Measurements from ENCODE around the gene MS4A4E.
A peak's percentile ranks its signal among the peaks of the same experiment; 100 is the strongest.
"Not testable (repeated sequence)": the region's sequence is repeated elsewhere in the genome, so short reads cannot be mapped to it uniquely, and the experiment has no call there.

Gene MS4A4E

GRCh38 chr11:60221181-60221580 lies 21.8 kb downstream of the MS4A4E start:
- no peak for DNase-seq (ENCODE audit: low read depth)

- DNase-seq (ENCODE audit: low read depth) = no peak
Observed at GRCh38 chr11:60214386-60214785, 28.6 kb downstream of the MS4A4E start.

DNA sequence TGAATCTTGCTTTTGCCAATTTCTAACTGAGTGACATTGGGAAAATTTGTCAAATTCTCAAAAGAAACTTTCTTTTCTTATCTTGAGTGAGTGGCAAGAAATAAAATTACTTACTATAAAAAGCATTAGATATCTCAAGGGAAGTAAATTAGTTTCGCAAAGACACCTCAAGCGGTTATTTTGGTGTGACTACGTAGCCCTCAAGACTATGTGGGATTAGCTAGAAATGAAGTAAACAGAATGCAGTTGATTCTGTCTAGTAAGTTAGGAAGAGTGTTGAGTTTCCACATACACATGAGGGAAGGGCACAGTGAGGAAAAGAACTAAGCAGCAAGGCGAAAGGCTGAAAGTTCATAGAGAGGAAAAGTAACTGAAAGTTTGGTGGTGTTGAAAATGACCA lies 31.7 kb downstream of the MS4A4E start:
- no peak for DNase-seq (ENCODE audit: low read depth)

DNA sequence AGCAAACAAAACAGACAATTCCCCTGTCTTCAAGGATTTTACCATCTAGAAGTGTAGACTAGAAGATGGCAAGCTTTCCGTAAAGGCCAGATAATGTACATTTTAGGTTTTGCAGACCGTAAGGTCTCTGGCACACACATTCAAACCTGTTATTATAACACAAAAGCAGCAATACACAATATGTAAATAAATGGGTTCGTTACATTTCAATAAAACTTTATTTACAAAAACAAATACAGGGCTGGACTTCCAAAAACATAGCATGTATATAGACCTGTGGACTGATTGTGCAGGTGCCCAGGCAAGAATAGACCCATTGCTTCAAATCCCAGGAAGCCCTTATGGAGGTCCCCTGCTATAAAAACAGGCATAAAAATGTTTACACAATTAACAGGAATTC lies 33.0 kb downstream of the MS4A4E start:
- no peak for DNase-seq (ENCODE audit: low read depth)

GRCh38 chr11:60208951-60209350 lies 34.0 kb downstream of the MS4A4E start:
- no peak for DNase-seq (ENCODE audit: low read depth)

GRCh38 chr11:60208146-60208895 lies 34.6 kb downstream of the MS4A4E start:
- no peak for DNase-seq (ENCODE audit: low read depth)

- DNase-seq (ENCODE audit: low read depth) = no peak
Observed at GRCh38 chr11:60206616-60207015, 36.3 kb downstream of the MS4A4E start.

- DNase-seq (ENCODE audit: low read depth) = no peak
Observed at GRCh38 chr11:60204922-60205321, 38.0 kb downstream of the MS4A4E start.

GRCh38 chr11:60201334-60201733 lies 41.6 kb downstream of the MS4A4E start:
- not testable (repeated sequence) for DNase-seq (ENCODE audit: low read depth)

DNA sequence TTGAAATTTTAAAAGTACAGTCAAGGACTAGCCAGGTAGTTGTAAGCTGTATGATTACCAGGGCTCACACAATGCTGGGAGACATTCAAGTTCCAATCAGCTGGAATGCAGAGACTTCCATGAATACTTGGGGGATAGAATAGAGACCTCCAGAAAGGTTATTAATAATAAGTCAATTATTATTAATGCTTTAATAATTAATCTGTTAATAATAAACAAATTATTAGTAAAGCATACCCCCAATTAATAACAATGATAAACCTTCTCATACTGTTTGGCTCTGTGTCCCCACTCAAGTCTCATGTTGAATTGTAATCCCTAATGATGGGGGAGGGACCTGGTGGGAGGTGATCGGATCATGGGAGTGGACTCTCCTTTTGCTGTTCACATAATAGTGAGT lies 45.5 kb downstream of the MS4A4E start:
- no peak for DNase-seq (ENCODE audit: low read depth)

DNA sequence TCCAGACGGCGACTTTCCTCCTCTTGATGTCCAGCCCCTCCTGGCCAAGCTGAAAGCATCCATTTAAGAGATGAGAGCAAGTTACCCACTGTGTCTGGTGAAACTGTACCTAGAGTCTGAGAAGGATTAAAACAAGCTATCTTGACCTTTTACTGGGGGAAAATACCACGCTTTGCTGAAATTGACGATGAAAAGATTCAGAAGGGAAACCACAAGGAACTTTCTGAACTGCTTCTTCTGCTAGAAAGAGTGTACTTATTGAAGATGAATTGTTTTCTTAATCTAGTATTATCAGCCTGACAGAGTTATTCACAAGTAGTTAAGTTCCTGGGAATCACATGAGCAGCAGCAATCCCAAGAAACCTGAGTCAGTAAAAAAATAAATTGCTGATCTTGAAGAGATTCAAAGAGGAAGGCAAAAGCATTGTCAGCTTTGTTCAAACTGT lies 47.0 kb downstream of the MS4A4E start:
- DNase-seq (ENCODE audit: low read depth) = no peak

- DNase-seq (ENCODE audit: low read depth) = no peak
Observed at GRCh38 chr11:60194511-60194910, 48.4 kb downstream of the MS4A4E start.

GRCh38 chr11:60193687-60194433 lies 49.1 kb downstream of the MS4A4E start:
- DNase-seq (ENCODE audit: low read depth) = peak; percentile 45

- not testable (repeated sequence) for DNase-seq (ENCODE audit: low read depth)
Observed at GRCh38 chr11:60192564-60192963, 50.4 kb downstream of the MS4A4E start.

- not testable (repeated sequence) for DNase-seq (ENCODE audit: low read depth)
Observed at GRCh38 chr11:60188481-60188880, 54.5 kb downstream of the MS4A4E start.

- not testable (repeated sequence) for DNase-seq (ENCODE audit: low read depth)
Observed at GRCh38 chr11:60186128-60186527, 56.8 kb downstream of the MS4A4E start.

GRCh38 chr11:60185512-60185827 lies 57.5 kb downstream of the MS4A4E start:
- DNase-seq (ENCODE audit: low read depth) = not testable (repeated sequence)

DNA sequence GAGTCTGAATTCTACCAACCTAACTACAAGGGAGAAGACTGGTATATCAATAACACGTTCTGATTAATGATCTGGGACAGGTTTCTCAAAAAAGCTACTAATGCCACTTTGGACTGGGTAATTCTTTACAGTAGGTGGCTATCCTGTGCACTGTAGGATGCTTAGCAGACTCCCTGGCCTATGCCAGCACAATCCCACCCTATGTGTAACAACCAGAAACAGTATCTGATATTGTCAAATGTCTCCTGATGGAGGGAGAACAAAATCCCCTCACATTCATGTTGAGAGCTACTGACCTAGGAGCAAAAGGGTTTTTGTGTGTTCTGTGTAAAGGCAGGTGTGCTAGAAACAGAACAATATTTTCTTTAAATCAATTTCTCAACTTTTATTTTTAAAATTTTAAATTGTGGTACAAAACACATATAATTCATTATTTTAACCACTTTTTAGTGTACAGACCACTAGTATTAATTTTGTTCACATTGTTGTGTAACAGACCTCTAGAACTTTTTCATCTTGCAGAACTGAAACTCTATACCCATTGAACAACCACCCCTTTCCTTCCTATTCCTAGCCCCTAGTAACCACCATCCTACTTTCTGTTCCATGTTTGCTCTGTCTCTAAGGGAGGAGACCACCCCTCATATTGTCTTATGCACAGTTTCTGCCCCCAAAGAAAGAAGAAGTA lies 58.0 kb downstream of the MS4A4E start:
- DNase-seq (ENCODE audit: low read depth) = no peak

- no peak for DNase-seq (ENCODE audit: low read depth)
Observed at GRCh38 chr11:60183591-60184205, 59.2 kb downstream of the MS4A4E start.

DNA sequence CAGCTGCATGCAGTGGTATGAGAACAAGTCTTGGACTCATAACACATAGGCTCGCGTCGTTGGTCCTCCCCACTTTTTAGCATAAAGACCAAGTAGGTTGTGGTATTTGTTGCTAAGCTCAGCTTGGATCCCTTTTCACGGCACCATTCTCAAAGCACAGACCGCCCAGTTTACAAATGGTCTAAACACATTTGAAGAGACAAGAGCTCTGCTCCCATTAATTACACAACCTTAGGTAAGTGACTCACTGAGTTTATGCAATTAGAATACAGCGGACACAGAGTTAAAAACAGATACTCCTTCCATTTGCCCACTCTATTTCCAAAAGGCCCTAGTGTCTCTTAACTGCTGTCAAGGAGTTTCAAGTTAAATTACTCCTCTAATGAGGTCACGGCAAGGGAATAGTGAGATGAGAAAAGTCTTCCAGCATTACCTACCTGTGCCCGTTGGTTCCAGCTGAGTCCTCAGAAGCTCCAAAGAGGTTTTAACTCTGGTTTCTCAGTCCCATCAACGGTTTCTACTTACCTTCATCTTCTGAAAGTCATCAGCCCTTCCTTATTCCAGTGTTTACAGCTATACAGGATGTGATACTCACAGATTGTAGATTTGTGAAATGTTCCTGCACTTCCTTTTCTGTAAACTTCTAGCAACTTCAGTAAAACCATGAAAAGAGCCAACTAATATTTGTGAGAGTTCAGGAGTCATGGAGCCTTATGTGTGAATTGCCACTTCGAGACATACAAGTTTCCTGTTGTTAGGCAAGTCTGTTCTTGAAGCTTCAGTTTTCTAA lies 60.2 kb downstream of the MS4A4E start, which contains the start of gene MS4A6A:
TSS of gene MS4A6A (minus strand) at position 543 of the 790 bp plus-strand sequence. CDS start 1,356 bp downstream, outside the sequence.
- no peak for DNase-seq (ENCODE audit: low read depth)

DNA sequence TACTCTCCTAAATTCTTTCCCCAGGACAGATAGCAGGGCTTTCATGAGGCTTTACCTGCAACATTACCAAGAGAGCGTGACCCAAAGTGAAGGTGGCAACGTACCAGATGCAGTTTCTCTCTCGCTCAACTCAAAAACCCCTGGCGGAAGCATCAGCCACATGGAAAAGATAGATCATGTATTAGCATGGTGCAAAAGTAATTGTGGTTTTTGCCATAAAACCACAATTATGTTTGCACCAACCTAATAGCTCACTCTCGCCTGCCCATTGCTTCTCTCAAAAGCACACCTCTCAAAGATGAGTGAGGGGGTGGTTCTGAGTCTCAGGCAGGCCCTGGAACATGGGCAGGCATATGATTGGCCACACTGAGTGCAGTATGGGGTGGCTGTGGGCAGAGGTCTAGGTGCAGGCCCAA lies 67.1 kb downstream of the MS4A4E start:
- DNase-seq (ENCODE audit: low read depth) = no peak

DNA sequence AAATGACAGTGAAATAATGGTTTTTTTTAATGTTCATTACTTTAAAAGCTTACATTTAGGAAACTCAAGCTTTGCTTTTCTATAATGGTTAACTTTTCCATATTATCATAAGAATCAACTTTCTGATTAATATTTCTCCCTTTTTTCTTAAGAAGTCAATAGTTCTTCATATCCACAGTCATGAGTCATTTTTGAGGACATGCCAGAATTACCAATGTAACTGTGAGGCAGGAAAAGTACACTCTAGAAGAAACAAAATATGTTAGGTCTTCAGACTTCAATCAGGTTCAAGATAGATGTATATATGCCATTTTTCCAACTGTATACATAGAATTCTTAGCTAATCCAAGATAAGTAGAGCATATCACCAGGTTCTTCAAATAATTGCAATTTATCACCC lies 70.9 kb downstream of the MS4A4E start:
- DNase-seq (ENCODE audit: low read depth) = no peak
